CD14-positive monocyte (primary cell): ENCODE data around the gene MERTK. TPM values are rescaled to one million over a fixed set of nuclear protein-coding genes. Genes with fewer than 3 reads are reported as not detected.

Experiments used
- DNase-seq, 3 donors: peaks; one replicate each; pipeline ENCODE4 v3.0.0-alpha.2; 2011 to 2022
- H2AFZ ChIP-seq: 2 replicates; pipeline ENCODE4 v1.6.0; 2012; ENCODE audit warnings: mild to moderate bottlenecking, low read depth, low read length, inconsistent platforms; ENCODE audit not compliant: insufficient read depth, poor library complexity, severe bottlenecking
- H3K27ac ChIP-seq, 2 donors: 1 replicate in 1 of 2; 2 replicates in 1 of 2; pipeline ENCODE4 v1.5.1; 2012 to 2013; ENCODE audit warnings: low read length in 2 of 2, control low read depth in 1 of 2, inconsistent platforms in 1 of 2, low read depth in 1 of 2, mild to moderate bottlenecking in 1 of 2
- H3K27me3 ChIP-seq, 2 donors: one replicate each; pipeline versions ENCODE4 v1.6.0 to v1.6.1; 2011 to 2013; ENCODE audit warnings: low read length in 2 of 2; ENCODE audit not compliant: control insufficient read depth in 2 of 2, insufficient read depth in 2 of 2
- H3K36me3 ChIP-seq, 2 donors: replicated peaks in 1 of 2; 1 replicate in 1 of 2; 2 replicates in 1 of 2; pipeline versions ENCODE4 v1.5.1 to v1.6.1; 2012 to 2013; ENCODE audit warnings: low read length in 2 of 2, control low read depth in 1 of 2, inconsistent platforms in 1 of 2, mild to moderate bottlenecking in 1 of 2; ENCODE audit not compliant: insufficient read depth in 2 of 2, control insufficient read depth in 1 of 2
- H3K4me1 ChIP-seq, 2 donors: 1 replicate in 1 of 2; 2 replicates in 1 of 2; pipeline versions ENCODE4 v1.5.1 to v1.6.1; 2012 to 2013; ENCODE audit warnings: low read length in 2 of 2, control low read depth in 1 of 2, inconsistent platforms in 1 of 2, mild to moderate bottlenecking in 1 of 2, moderate library complexity in 1 of 2; ENCODE audit not compliant: insufficient read depth in 2 of 2, control insufficient read depth in 1 of 2
- H3K4me2 ChIP-seq: replicated peaks from 2 replicates; pipeline ENCODE3; 2012; ENCODE audit warnings: low read length, moderate library complexity, mild to moderate bottlenecking; ENCODE audit not compliant: poor library complexity, severe bottlenecking; ENCODE audit errors: extremely low read depth
- H3K4me3 ChIP-seq, 3 experiments: fragments of 200-600 bp in 1 of 3; sonication (generic) in 1 of 3; replicated peaks in 1 of 3; 1 replicate in 2 of 3; 2 replicates in 1 of 3; pipeline ENCODE4 v1.5.1; 2011 to 2013; ENCODE audit warnings: low read length in 3 of 3, mild to moderate bottlenecking in 3 of 3, control low read depth in 2 of 3, low read depth in 2 of 3, inconsistent platforms in 1 of 3, moderate library complexity in 1 of 3
- H3K79me2 ChIP-seq: 2 replicates; pipeline ENCODE4 v1.6.0; 2012; ENCODE audit warnings: mild to moderate bottlenecking, control low read depth, inconsistent platforms, low read length, moderate library complexity; ENCODE audit not compliant: insufficient read depth
- H3K9ac ChIP-seq: 2 replicates; pipeline ENCODE4 v1.6.0; 2017; ENCODE audit warnings: low read length, mild to moderate bottlenecking; ENCODE audit not compliant: insufficient read depth, poor library complexity, severe bottlenecking
- H3K9me3 ChIP-seq, 2 donors: replicated peaks in 1 of 2; 1 replicate in 1 of 2; 2 replicates in 1 of 2; pipeline versions ENCODE4 v1.5.1 to v1.6.1; 2012 to 2013; ENCODE audit warnings: low read length in 2 of 2, control low read depth in 1 of 2; ENCODE audit not compliant: control insufficient read depth in 1 of 2, insufficient read depth in 1 of 2
- H4K20me1 ChIP-seq: 2 replicates; pipeline ENCODE4 v1.6.0; 2012; ENCODE audit warnings: mild to moderate bottlenecking, low read length, control low read depth, moderate library complexity; ENCODE audit not compliant: insufficient read depth
- H3K27ac Mint-ChIP-seq, 7 donors: one replicate each; pipeline ENCODE4 v1.8.0; 2020; ENCODE audit warnings: mild to moderate bottlenecking in 7 of 7, mixed read lengths in 7 of 7, moderate library complexity in 6 of 7, inconsistent platforms in 2 of 7
- H3K27me3 Mint-ChIP-seq, 3 donors: one replicate each; pipeline ENCODE4 v1.8.0; 2021 to 2022; ENCODE audit warnings: low read depth in 3 of 3, mild to moderate bottlenecking in 3 of 3, mixed read lengths in 3 of 3, moderate library complexity in 3 of 3, inconsistent platforms in 1 of 3
- H3K36me3 Mint-ChIP-seq, 2 donors: one replicate each; pipeline ENCODE4 v1.8.0; 2020; ENCODE audit warnings: mixed read lengths in 2 of 2, inconsistent platforms in 1 of 2, mild to moderate bottlenecking in 1 of 2
- H3K4me1 Mint-ChIP-seq: one replicate; pipeline ENCODE4 v1.8.0; 2020; ENCODE audit warnings: mild to moderate bottlenecking, mixed read lengths
- H3K4me3 Mint-ChIP-seq, 2 donors: one replicate each; pipeline ENCODE4 v1.8.0; 2020; ENCODE audit warnings: mild to moderate bottlenecking in 2 of 2, mixed read lengths in 2 of 2, moderate library complexity in 1 of 2
- H3K9me3 Mint-ChIP-seq, 7 donors: one replicate each; pipeline ENCODE4 v1.8.0; 2020 to 2022; ENCODE audit warnings: mixed read lengths in 7 of 7, mild to moderate bottlenecking in 6 of 7, moderate library complexity in 6 of 7, inconsistent platforms in 2 of 7
- CTCF ChIP-seq: fragments of 200-600 bp; IDR thresholded peaks from one replicate; pipeline ENCODE4 v1.8.0; 2022; ENCODE audit warnings: antibody characterized with exemption, mild to moderate bottlenecking
- WGBS: methylation state at CpG from one replicate; pipeline ENCODE4 v1.1.5; 2013; ENCODE audit warnings: missing lambda C conversion rate; ENCODE audit not compliant: insufficient coverage; 5-methylcytosine and 5-hydroxymethylcytosine counted together
- intact Hi-C, 2 donors: fragments of 100-400 bp; cut with micrococcal nuclease; formaldehyde crosslinking; loops; one replicate each; pipeline versions ENCODE4 v1.15.0 to v1.15.1; 2023
- polyA plus RNA-seq, 3 donors: library from polyadenylated mRNA; depleted of rRNA in 1 of 3; unstranded in 2 of 3; stranded (reverse) in 1 of 3; fragments of 300-500 nt in 2 of 3; fragments of >200 nt in 1 of 3; fragmentation: Illumina TruSeq in 2 of 3; gene quantifications; 1 replicate in 2 of 3; 2 replicates in 1 of 3; pipeline ENCODE4 v1.2.3, GENCODE V29; 2012 to 2021

The MERTK gene
- polyA plus RNA-seq, 3 donors, result 4.1 to 17.0 (median 4.2) TPM

- H3K27me3 ChIP-seq, result no peaks in the 10 kb centered on the region
- no peak for TF ChIP-seq CTCF
- peaks cover 0 to 2% (median 0%) of the 10 kb centered on the region in 3 donors for H3K27me3 Mint-ChIP-seq
- no peak overlapping the region for H3K27ac ChIP-seq
- H3K4me3 ChIP-seq, result no peak overlapping the region
- no peaks in the 10 kb centered on the region for H3K36me3 ChIP-seq
- no peak overlapping the region for H3K9ac ChIP-seq
- DNase-seq, result no peak
- H3K79me2 ChIP-seq, result no peaks in the 10 kb centered on the region
- peaks cover 17% of the 10 kb centered on the region for H4K20me1 ChIP-seq
- H3K4me2 ChIP-seq, result no peak overlapping the region
- no peak overlapping the region for H3K4me3 Mint-ChIP-seq
- H3K4me1 ChIP-seq, result peaks cover 9 to 12% of the 10 kb centered on the region in 2 donors
- H3K27ac Mint-ChIP-seq, result no peak overlapping the region
- H3K9me3 Mint-ChIP-seq, result peaks cover 0 to 2% (median 0%) of the 10 kb centered on the region in 7 donors
- H3K36me3 Mint-ChIP-seq, result peaks cover 0 to 12% of the 10 kb centered on the region in 2 donors
- 100% methylated on average over 1 of the region's 1 CpG for WGBS
- no peaks in the 10 kb centered on the region for H3K9me3 ChIP-seq
- peaks cover 17% of the 10 kb centered on the region for H3K4me1 Mint-ChIP-seq
- H2AFZ ChIP-seq, result no peak overlapping the region
- intact Hi-C loops, result no loop called here
These were observed 20.0 kb downstream of the MERTK start for GRCh38 chr2:111918383-111918806.

GRCh38 chr2:111919365-111919764 lies 21.0 kb downstream of the MERTK start:
- no peak overlapping the region for H3K9ac ChIP-seq

More at GRCh38 chr2:111919365-111919764, 21.0 kb downstream of the MERTK start:
- Histone ChIP-seq H3K4me1 (peaks cover 9 to 12% of the 10 kb centered on the region in 2 donors), H3K4me3 (no peak overlapping the region), H3K27ac (no peak overlapping the region), H3K27me3 (no peaks in the 10 kb centered on the region), H4K20me1 (peaks cover 17% of the 10 kb centered on the region), H3K4me2 (no peak overlapping the region), H2AFZ (no peak overlapping the region), H3K79me2 (no peaks in the 10 kb centered on the region), H3K36me3 (no peaks in the 10 kb centered on the region), H3K9me3 (no peaks in the 10 kb centered on the region)
- Mint-ChIP-seq H3K27ac (no peak overlapping the region), H3K4me3 (no peak overlapping the region), H3K4me1 (peaks cover 18% of the 10 kb centered on the region), H3K27me3 (peaks cover 0 to 2% (median 0%) of the 10 kb centered on the region in 3 donors), H3K9me3 (peaks cover 0 to 2% (median 0%) of the 10 kb centered on the region in 7 donors), H3K36me3 (peaks cover 0 to 12% of the 10 kb centered on the region in 2 donors)
- DNase-seq, result no peak
- intact Hi-C loops, result no loop called here
- TF ChIP-seq CTCF, result no peak
- WGBS, result 50% methylated on average over 1 of the region's 2 CpGs
